RWPE1 (cell line): ENCODE measurements around the gene NRP2.

Experiments
- CTCF ChIA-PET: fragments of 350-600 bp; sonication (Branson Sonifier 250); formaldehyde crosslinking; extraction: SDS; loops from one replicate; lab custom pipeline; 2021; lab: Yijun Ruan, JAX
- POLR2A ChIA-PET: fragments of 400-600 bp; formaldehyde crosslinking; extraction: SDS; loops from one replicate; lab custom pipeline; 2020; ENCODE audit warnings: antibody characterized with exemption; ENCODE audit not compliant: low non-redundant PET; lab: Yijun Ruan, JAX
- DNase-seq: peaks from one replicate; pipeline ENCODE4 v3.0.0; 2012; ENCODE audit warnings: low spot score
- H3K27ac ChIP-seq: fragments of 450-650 bp; 2 replicates; pipeline ENCODE4 v1.5.1; 2017
- TF ChIP-seq, protein P1 (sequence below): fragments of 450-650 bp; conservative IDR thresholded peaks from 2 replicates; pipeline ENCODE4 v1.5.1; 2017; ENCODE audit warnings: low read depth, mild to moderate bottlenecking

Gene NRP2

DNA sequence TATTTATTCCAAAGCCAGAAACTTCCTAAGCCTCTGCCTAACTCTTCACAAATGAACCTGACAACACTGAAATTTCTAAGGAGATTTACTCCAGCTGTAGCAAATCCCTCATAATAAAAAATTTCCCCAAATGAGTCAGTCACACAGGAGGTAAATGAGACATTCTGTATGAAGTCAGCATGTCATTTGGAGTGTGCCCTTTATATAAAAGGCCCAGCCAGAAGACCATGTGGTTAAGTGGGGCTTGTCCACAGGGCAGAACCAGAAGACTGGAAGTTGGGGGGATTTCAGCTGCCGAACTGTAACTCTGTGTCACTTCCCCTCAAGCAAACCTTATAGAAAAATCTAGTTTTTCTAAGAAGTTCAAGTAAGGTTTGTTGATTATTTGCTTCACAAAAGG is 30.2 kb downstream of the NRP2 start:
- no peak overlapping the region for H3K27ac ChIP-seq
- ChIA-PET POLR2A (no interaction called here), CTCF (interaction anchor here (0.6 kb wide), 1 partner anchor 9 kb away, joined by 5 read pairs; no protein-coding TSS in a partner anchor)
- TF ChIP-seq, protein P1, sequence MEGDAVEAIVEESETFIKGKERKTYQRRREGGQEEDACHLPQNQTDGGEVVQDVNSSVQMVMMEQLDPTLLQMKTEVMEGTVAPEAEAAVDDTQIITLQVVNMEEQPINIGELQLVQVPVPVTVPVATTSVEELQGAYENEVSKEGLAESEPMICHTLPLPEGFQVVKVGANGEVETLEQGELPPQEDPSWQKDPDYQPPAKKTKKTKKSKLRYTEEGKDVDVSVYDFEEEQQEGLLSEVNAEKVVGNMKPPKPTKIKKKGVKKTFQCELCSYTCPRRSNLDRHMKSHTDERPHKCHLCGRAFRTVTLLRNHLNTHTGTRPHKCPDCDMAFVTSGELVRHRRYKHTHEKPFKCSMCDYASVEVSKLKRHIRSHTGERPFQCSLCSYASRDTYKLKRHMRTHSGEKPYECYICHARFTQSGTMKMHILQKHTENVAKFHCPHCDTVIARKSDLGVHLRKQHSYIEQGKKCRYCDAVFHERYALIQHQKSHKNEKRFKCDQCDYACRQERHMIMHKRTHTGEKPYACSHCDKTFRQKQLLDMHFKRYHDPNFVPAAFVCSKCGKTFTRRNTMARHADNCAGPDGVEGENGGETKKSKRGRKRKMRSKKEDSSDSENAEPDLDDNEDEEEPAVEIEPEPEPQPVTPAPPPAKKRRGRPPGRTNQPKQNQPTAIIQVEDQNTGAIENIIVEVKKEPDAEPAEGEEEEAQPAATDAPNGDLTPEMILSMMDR = no peak
- DNase-seq = no peak

DNA sequence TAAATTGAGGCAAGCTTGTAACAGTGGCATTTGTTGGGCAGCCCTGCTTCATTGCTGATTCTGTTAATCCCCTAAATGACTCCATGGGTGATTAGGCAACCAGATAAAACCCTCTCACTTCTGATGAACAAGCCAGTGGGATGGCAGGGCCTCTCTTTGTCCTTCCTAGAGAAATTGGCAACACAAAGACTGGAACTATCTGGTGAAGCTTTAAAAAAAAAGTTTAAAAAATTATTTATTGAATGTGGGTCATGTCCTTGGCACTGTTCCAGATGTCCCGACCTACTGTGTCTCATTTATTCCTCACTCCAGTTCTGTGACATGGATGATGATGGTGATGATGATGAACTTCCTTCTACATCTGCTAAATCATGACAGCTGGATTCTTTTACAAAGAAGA is 30.8 kb downstream of the NRP2 start:
- DNase-seq = no peak
- ChIA-PET POLR2A (no interaction called here), CTCF (interaction anchor here (0.6 kb wide), 1 partner anchor 10 kb away, joined by 5 read pairs; no protein-coding TSS in a partner anchor)
- TF ChIP-seq, protein P1 = no peak
- no peak overlapping the region for H3K27ac ChIP-seq

DNA sequence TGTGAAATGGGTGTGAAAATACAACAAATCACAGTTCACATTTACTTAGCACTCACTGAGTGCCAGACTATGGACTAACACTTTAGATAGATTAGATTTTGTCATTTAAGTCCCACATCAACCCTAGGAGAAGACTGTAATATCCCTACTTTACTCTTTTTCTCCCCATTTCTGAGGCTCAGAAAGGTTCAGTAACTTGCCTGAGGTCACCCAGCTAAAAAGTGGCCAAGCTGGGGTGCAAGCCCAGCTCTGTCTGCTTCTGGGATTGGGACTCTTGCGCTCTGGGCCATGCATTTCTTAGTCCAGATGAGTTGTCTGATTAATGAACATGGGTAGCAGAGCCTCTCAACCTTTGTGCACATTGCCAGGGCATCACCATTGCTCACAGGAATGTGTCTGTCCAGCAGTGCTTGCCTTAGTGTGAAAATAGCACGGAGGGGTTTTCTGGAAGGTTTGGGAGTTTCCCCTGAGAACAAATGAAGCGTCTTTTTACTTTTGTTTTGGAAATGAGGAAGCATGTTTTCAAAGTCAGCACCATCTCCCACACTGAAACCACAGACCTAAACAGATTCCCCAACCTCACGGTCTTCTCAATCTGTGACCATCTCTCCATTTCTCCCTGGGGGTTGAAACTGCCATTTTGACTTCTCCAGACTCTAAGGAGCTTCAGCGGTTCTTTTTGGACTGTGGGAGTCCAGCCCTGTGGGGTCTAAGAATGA is 31.9 kb downstream of the NRP2 start:
- DNase-seq = no peak
- ChIA-PET POLR2A (no interaction called here), CTCF (interaction anchor here (0.7 kb wide), 1 partner anchor 851 kb away, joined by 3 read pairs; no protein-coding TSS in a partner anchor)
- TF ChIP-seq, protein P1 = no peak
- H3K27ac ChIP-seq = no peak overlapping the region

DNA sequence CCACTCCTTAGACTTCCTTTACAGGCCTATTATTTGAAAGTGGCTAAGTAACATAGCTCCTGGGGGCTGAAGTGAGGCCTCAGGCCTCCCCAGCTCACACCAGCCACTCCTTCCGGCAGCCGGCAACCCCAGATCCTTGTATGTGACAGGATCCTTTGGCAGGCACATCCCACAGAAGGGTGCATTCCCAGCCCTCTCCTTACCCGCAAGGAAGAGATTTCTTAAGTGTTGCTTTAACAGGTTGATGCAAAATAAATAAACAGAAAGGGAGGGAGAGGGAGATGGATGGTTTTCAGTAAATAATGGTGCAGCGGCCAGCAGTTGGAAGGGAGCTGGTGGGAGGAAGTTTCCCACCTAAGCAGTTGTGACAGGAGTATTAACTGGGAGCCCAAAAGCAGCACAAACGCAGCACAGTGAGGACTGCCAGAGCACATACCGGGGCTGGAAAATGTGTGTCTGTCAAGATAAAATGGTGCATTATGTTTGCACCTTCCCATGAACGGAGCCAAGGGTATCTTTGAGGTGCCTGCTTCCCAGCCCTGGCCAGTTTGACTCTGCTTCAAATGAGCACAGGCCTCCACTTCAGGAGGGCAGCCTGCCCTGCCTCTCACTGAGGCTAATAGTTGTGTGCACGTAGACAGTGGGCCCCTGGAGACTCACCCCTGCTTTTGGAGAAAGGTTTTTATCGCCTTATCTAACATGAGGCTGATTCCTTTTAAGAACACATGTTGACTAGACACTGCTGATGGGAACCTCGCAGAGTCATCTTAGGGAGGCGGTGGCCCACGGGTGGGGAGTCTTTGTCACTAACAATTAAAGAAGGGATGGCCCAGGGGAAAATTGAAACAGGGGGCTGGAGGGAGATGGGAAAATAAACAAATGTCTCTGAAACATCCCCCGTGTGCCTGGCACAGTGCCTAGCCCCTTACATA is 32.8 kb downstream of the NRP2 start:
- no peak overlapping the region for H3K27ac ChIP-seq
- POLR2A ChIA-PET = no interaction called here
- no peak for DNase-seq
- TF ChIP-seq, protein P1 = no peak
- CTCF ChIA-PET = no interaction called here

DNA sequence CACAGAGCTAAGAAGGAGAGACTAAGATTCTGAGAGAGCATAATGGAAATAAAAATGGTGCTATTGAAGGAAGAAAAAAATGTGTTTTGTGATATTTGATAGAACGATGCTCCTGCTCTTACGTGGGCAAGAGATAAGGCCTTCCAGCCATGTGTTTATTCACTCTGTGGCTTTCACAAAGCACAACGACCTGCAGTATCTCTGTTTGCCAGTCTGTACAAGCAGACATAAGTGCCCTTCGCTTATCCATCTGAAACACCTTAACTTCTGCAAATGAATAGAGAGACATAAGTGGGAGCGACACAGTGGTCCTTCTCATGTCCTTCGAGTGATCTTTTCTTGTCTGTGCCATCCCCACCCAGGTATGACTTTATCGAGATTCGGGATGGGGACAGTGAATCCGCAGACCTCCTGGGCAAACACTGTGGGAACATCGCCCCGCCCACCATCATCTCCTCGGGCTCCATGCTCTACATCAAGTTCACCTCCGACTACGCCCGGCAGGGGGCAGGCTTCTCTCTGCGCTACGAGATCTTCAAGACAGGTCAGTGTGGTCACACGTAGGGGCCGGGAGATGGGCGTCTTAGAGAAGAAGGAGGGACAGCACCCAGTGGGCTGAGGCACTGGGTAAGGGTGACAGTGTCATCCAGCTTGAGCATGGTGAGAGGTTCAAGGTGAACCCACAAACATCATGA is 33.7 kb downstream of the NRP2 start:
- H3K27ac ChIP-seq = no peak overlapping the region
- no peak for DNase-seq
- ChIA-PET POLR2A (no interaction called here), CTCF (interaction anchor here (0.7 kb wide), 1 partner anchor 47 kb away, joined by 3 read pairs; no protein-coding TSS in a partner anchor)
- TF ChIP-seq, protein P1 = no peak
